Upper lobe of left lung (tissue), 4 donors: ENCODE data around the gene FGFRL1.

ENCODE experiments used
- POLR2A ChIP-seq, 4 donors: fragments of 450-650 bp; IDR thresholded peaks; one replicate each; pipeline ENCODE4 v1.5.1; 2016 to 2017; ENCODE audit warnings: antibody characterized with exemption in 4 of 4, mild to moderate bottlenecking in 2 of 4
- TF ChIP-seq, protein P1 (sequence below), 6 experiments: fragments of 450-650 bp in 4 of 6; fragments of 200-600 bp in 2 of 6; sonication (generic) in 2 of 6; IDR thresholded peaks; one replicate each; pipeline ENCODE4 v1.5.1; 2016 to 2019; ENCODE audit warnings: antibody characterized with exemption in 6 of 6

DNA sequence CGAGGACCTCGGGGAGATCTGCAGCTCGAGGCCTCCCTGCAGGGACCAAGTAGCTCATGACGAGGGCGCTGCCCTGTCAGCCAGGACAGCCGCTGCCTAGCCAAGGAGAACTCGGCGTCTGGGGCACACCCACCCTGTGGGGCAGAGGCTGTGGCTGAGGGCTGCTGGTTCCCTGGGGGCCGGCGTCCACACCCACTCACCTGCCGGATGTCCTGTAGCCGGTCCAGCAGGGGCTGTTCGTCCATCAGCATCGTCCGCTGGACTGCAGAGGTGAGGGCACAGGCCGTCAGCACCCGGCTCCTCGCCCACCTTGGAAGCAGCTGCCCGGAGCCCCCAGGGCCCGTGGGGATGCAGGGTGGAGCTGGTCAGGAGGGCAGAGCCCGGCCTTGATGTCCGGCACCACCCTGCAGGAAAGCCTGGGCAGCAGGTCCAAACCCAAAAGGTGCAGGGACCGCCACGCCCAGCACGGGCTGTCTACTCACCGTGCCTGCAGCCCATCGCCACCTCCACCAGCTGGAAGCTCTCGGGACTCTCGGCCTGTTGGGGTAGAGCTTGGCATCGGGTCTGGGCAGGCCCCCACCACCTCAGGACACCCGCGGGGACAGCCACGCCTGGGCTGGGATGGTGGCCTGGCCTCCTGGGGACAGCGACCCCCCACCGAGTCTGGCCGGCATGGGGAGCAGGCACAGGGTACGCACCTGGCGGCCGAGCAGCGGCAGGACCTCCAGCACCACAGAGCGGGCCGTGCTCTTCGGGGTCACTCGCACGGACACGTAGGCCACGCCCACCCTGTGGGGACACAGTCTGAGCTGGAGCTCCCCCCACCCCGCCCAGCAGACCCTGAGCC, 44.9 kb upstream of the FGFRL1 start:
- TF ChIP-seq, protein P1, sequence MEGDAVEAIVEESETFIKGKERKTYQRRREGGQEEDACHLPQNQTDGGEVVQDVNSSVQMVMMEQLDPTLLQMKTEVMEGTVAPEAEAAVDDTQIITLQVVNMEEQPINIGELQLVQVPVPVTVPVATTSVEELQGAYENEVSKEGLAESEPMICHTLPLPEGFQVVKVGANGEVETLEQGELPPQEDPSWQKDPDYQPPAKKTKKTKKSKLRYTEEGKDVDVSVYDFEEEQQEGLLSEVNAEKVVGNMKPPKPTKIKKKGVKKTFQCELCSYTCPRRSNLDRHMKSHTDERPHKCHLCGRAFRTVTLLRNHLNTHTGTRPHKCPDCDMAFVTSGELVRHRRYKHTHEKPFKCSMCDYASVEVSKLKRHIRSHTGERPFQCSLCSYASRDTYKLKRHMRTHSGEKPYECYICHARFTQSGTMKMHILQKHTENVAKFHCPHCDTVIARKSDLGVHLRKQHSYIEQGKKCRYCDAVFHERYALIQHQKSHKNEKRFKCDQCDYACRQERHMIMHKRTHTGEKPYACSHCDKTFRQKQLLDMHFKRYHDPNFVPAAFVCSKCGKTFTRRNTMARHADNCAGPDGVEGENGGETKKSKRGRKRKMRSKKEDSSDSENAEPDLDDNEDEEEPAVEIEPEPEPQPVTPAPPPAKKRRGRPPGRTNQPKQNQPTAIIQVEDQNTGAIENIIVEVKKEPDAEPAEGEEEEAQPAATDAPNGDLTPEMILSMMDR (IDR thresholded peaks at IDR 0.05), result no peak
- TF ChIP-seq POLR2A (IDR thresholded peaks at IDR 0.05), result no peak
